KBM-7 (cell line): ENCODE measurements around the gene CAMTA1.
"Not testable (repeated sequence)": the region's sequence is repeated elsewhere in the genome, so short reads cannot be mapped to it uniquely, and the experiment has no call there.

Experiments
- DNase-seq: peaks from one replicate; pipeline ENCODE4 v3.0.0-alpha.2; 2015
- in situ Hi-C: fragments of 300-500 bp; cut with MboI; formaldehyde crosslinking; loops from 2 replicates; pipeline ENCODE4 v1.14.3; 2020; ENCODE audit warnings: low sequenced_read_pairs, low pct_unique_long_range_greater_than_20kb, mixed read lengths

Gene CAMTA1

DNA sequence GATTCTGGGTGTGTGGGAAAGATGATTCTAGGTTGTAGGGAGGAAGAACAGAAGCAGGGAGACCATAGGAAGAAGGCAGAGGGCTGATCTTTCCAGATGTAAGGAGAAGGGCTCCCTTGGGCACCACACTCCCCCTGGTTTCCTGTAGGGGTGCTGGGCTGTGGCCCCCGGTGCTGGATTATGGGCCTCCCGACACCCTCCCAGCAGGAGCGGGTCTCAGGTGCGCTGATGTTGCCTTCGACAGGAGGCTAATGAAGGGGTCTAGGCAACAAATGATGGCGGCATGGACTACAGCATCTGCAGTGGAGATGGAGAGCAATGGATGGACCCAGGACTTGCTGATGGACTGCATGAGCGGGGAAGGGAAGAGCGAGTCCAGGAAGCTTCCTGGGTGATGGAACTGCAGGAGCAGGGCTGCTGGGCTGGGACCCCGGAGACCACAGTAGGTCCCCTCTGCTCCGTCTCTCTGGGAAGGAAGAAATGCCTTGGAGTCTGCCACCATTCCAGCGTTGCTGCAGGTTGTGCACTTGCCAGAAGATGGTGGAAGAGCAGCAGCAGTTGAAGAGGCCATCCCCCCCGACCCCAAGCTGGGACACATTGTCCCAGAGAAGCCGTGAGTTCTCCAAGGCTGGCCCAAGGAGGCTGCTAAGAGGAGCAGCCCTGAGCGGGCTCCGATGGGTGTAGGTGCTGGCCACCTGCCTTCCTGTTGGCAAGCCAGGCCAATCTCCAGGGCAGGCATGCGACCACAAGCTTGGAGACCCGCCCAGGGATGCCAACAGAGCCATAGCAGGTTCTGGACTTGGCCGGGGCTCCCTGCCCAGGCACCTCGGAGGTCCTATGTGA is 890.4 kb downstream of the CAMTA1 start:
- DNase-seq = no peak
- in situ Hi-C loops = loop anchor here (10.0 kb wide), 1 partner anchor 79 kb away; no protein-coding TSS in a partner anchor

DNA sequence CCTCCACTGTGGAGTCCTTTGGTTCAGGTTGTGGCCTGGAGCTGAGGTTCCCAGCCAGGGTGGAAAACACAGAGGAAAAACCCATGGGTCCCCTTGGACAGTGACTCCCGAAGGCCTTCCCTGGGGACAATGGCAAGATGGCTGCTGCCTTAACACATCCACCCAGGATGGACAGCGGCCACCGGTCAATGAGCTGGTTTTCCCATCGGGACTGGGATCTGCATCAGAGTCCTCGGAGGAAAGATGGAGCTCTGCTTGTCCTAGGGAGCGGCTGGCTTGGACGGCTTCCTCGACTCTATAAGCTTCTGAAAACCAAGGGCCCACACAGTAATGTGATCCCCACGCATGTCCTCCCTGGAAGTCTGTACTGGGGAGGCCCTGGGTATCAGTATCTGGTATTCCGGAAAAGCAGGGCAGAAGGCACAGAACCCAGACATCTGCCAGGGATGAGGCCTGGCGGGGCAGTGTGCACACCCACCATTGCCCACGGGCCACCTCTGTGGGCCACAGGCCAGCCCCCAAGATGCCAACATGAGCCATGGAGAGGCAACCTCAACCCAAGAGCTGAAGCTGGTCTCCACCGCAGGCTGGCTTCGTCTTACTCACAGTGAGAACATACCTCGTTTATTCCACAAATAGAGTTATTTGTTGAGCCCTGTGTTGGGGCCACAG is 891.2 kb downstream of the CAMTA1 start:
- in situ Hi-C loops = loop anchor here (10.0 kb wide), 1 partner anchor 78 kb away; no protein-coding TSS in a partner anchor
- no peak for DNase-seq

DNA sequence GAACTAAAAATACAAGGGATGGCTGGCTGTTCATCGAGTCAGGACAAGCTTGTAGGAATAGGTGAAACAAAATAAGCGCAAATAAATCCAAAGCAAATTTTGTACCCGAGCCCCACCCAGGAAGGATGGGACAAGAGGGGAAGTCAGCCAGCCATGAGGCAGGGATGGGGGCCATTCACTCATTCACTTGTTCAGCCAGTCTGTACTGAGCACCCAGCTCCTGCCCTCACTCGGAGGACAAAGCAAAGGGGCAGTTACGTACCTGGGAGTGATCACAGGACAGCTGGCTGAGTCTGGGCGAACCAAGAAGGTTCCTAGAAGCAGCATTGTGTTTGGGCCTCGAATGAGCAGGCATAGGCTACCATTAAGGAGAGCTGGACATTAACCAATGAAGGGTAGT is 891.9 kb downstream of the CAMTA1 start:
- DNase-seq = no peak
- in situ Hi-C loops = loop anchor here (10.0 kb wide), 1 partner anchor 78 kb away; no protein-coding TSS in a partner anchor

DNA sequence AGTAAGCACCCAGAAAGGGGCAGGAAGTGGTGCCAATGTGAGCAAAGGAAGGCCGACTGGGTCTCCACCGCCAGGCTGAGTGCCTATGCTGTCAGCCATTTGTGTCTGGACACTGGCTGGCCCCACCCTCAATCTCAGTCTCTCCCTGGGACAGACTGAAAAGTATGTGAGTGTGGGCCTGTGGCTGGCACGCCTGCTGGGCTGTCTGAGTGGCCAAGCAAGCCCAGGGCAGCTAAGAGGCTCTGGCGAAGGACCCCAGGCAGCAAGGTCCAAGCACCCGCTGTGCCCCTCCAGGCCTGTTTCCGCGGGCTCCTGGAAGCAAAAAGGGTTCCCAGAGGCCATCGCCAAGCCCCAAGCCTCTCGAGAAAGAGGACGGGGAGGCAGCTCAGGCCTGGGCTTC is 892.6 kb downstream of the CAMTA1 start:
- in situ Hi-C loops = loop anchor here (10.0 kb wide), 1 partner anchor 77 kb away; no protein-coding TSS in a partner anchor
- no peak for DNase-seq

DNA sequence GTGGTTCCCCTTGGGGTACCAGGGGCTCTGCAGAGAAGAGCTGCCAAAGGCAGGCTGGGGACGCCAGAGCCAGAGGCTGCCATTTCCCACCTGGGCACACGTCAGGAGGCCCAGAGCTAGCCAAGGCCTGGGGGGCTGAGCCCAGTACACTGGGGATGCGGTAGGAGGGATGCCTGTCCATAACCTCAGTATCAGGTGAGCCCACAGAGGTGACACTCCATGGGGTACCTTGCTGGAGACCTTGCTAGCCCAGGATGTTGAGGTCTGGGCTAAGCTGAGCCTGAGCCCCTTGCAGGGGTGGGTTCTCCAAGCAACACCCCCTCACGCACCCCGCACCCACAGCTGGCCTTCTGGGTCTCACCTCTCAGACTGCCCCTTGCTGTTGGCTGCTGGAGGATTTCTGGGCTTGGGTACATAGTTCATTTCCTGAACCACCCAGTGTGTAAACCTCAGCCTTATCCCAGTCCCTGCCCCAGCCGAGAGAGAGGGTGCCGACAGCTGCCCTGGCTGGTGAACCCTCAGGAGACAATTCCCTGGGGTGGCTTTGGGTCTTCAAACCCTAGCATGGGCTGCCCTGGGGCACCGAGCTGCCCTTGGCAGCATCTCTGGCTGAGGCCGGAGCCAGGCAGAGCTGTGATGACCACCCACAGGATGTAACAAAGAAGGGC is 893.4 kb downstream of the CAMTA1 start:
- in situ Hi-C loops = loop anchor here (10.0 kb wide), 1 partner anchor 76 kb away; no protein-coding TSS in a partner anchor
- no peak for DNase-seq

DNA sequence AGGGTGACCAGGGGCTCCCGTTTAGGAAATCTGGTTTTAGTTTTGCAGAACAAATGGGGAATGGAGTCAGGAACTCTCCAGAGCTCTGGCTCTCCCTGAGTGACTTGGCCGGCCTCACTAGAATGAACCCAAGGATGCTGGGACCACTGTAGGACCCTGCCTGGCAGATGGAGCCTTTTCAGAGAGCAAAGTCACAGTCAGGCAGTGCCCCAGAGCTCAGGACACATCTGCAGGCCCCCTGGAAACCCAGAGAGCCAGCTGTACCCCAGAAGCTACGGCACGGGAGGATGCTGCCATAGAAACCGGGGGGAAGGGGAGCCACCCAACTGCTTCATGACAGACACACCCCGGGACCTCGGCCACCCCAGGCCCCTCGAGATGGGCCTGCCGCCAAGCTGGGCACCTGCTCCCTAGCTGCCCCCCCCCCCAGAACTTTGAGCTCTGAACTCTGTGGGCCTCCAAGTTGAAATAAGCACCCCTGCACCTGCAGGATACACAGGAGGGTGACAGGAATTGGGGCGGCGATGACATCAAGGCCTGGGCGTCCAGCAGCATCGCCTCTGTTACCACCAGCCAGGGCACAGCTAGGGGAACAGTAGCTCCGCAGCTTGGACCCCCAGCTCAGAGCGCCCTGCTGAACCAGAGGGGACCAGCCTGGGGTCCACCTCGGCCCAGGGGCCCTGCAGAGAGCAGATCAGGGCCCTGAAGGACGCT is 894.1 kb downstream of the CAMTA1 start:
- DNase-seq = no peak
- in situ Hi-C loops = loop anchor here (10.0 kb wide), 1 partner anchor 75 kb away; no protein-coding TSS in a partner anchor

DNA sequence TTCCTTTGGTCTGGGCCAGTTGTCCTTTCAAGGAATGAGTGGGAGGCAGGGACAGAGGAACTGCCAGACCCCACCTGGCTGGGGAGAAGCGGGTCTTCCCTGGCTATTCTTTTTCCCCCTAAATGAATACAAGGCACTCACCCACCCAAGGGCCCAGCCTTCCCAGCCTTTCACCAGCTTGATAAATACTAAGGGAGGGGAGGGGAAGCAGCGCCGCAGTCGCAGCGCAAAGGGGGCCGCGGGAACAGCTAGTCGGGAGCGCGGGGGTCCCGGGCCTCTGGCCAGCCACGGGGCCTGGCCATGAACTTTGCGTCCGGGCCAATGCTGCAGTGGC is 894.6 kb downstream of the CAMTA1 start:
- in situ Hi-C loops = loop anchor here (10.0 kb wide), 1 partner anchor 75 kb away; no protein-coding TSS in a partner anchor
- no peak for DNase-seq

DNA sequence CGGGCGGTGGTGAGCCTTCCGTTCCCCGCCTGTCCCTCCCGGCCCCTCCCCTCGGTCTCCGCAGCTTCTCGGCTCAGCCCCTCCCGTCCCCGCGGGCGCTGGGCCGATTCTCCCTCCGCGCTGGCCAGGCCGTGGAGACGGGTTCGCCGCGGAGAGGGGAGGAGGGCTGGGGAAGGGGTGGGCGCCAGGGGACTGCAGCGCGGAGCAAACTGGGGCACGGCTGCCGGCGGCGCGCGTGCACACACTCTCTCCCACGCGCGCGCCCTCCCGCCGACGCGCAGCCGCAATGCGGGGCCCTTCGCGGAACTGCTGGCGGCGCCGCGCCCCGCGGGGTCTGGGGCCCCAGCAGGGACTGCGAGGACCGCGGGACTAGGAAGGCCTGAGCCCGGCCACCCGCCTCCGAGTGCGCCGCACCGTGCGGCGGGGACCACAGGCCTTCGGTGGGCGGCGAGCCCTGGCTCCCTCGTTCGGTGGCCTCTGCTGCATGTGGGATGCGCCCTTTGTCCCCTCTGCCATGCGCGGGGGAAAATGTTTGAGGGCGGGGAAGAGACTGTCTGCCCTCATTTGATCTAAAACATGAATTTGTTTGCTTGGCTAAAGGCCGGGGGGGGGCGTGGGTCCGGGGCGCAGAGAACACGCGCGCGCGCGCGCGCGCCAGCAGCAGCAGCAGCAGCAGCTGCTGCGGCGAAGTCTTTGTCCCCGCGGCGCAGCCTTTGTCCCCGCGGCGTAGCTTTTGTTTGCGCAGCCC is 895.1 kb downstream of the CAMTA1 start:
- DNase-seq = peak; percentile 51

DNA sequence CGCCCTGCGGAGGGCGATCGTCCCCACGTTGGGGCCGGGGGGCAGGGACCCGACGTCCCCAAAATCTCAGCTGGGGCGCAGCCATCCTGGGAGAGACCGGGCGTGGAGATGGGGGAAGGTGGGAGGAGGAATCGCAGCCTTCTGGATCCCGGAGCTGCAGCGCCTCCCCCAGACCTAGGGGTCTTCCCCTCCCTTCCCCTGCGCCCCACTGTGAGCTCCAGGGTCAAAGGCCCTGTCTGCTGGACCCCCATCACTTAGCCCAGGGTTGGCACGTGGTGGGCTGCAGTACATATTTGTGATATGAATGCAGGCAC is 895.7 kb downstream of the CAMTA1 start:
- in situ Hi-C loops = no loop called here

More for the DNA sequence above, 895.1 kb downstream of the CAMTA1 start:
- in situ Hi-C loops = no loop called here

DNA sequence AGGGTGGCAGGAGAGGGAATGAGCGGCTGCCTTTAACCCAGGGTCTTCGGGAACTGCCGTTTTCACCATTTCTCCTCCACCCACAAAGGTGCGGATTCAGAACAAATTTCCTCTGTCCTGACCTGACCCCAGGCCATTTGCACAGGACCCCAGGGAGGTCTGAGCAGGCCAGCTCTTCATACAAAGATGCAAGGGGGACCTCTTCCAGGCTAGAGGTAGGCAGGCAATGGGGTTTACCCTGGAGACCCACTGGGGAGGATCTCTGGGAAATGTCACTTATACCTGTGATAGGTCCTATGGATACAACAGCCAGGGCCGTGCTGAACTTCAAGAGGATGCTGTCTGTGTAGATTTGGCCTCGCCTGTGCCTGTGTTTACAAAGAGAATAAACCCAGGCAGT is 896.1 kb downstream of the CAMTA1 start:
- in situ Hi-C loops = no loop called here

More for the DNA sequence above, 895.7 kb downstream of the CAMTA1 start:
- DNase-seq = no peak

DNA sequence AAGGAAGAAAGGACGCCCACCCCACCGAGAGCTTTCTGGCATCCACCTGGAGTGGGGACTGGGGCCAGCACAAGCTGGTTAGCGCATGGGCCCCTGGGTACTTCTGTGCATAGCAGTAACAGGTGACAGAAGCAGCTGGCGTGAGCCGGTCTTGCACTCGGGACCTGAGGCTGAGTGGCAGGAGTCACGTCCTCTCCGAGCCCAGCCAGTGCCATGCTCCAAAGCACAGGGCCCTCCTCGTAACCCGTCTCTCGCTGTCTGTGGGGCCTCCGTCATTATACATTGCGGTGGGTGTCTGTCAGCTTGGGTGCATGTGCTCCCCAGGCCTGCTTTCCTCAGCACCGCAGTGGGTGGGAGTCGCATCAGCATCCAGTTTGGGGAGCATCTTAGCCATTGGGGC is 898.3 kb downstream of the CAMTA1 start:
- in situ Hi-C loops = no loop called here

More for the DNA sequence above, 896.1 kb downstream of the CAMTA1 start:
- DNase-seq = no peak

DNA sequence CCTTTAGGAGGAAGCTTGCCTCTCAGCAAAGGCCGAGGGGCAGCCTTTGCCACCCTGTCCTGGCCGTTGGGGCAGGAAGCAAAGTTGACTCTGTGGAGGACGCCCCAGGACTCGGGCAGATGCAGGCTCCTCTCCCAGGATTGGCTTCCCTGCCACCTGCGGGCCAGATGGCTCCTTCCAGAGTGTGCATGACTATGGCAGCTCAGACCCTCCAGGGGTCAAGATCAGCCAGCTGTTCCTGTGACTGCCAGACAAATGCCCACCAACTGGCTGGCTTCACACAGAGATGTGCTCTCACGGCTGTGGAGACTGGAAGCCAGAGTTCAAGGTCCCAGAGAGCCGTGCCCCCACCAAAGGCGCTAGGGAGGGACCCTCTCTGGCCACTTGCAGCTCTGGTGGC is 898.9 kb downstream of the CAMTA1 start:
- in situ Hi-C loops = no loop called here
- DNase-seq = no peak

More for the DNA sequence above, 898.3 kb downstream of the CAMTA1 start:
- no peak for DNase-seq

DNA sequence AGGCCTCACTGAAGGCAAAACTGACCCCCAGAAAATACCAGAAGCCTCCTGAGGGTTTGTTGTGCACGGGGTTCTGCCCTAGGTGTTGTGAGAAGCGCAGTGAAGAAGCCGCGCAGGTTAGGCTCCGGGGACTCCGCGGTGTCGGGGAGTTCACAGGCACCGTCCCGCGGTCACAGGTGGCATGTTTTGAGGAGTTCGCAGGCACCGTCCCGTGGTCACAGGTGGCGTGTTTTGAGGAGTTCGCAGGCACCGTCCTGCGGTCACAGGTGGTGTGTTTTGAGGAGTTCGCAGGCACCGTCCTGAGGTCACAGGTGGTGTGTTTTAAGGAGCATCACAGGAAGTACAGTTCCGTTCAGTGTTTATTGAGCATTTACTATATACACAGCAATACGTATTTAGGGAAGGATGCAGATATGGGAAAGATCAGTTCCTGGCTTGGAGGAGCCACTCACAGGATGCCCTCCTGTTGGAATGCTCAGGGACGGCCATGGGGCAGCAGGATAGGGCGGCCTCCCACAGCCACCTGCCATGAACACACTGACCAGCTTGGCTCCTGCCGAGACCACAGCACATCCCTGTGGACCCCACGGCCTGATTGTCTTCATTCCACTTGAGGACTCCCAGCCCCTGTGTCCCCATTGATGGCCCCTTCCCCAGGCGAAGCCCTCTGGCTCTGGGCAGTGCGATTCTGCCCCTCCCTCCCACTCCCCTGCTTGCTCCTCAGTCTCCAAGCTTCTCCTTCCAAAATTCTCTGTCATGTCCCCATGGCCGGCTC is 899.8 kb downstream of the CAMTA1 start:
- no peak for DNase-seq
- in situ Hi-C loops = no loop called here

DNA sequence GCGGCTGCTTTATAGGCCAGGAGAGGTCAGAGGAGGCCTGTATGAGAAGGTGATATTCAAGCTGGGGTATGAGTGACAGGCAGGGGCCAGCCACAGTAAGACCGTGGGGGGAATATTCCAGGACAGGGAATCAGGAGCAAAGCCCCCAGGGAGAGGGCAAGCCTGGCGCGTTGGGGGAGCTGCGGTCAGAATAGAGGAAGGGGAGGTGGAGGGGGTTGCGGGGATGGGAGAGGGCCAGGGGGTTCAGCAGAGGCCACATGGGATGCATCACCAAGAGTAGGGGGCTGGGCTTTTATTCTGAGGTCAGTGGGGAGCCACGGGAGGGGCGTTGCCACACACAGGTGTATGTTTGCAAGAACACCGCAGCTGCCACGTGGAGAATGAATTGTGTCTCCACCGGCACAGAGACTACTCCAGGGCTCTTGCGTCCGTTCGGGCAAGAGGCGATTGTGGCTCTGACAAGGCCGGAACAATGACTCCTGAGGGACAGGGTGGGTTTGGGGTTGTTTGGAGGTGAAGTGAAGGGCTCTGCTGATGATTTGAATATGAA is 901.1 kb downstream of the CAMTA1 start:
- in situ Hi-C loops = no loop called here
- DNase-seq = no peak

DNA sequence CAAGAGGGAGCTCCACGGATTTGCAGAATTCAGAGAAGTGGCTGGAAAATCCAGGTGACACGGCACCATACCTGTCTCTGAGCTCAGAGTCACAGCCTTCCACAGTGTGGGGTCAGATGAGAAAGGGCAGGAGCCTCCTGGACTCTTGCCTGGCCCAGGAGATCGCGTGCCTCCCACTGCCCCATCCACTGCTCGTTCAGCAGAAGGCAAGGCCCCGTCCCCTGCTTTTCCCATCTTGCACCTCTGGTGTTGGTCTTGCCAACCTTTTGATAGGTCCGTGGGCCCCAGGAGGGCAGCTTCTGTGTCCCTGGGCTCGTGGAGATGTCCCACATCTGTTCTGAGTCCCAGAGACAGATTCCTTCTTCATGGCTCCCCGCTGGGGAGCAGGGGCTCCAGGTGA is 902.2 kb downstream of the CAMTA1 start:
- in situ Hi-C loops = no loop called here
- DNase-seq = no peak

DNA sequence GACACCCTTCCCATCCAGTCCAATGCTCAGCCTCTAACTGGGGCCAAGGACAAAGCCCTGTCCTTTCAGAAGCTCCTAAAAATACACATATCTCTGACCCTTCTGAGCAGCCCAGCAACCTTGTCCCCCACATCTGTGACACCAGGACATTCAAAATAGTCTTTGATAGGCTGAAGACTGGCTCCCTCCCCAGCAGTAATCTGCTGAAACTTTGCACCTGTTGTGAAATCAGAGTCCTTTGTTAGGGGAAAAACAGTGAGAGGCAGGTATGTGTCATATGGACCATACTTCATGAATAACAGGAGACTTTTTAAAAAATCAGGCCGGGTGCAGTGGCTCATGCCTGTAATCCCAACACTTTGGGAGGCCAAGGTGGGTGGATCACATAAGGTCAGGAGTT is 903.4 kb downstream of the CAMTA1 start:
- in situ Hi-C loops = no loop called here
- DNase-seq = no peak

DNA sequence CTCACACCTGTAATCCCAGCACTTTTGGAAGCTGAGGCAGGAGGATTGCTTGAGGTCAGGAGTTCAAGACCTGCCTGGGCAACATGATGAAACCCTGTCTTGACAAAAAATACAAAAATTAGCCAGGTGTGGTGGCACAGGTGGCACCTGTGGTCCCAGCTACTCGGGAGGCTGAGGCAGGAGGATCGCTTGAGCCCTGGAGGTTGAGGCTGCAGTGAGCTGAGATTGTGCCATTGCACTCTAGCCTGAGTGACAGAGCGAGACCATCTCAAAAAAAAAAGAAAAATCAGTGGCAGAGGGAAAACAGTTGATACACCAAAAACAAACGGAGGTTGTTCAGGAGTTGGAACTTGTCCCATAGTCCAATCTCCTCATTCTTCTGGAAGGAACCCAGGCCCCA is 904.1 kb downstream of the CAMTA1 start:
- in situ Hi-C loops, DNase-seq: not testable (repeated sequence)

DNA sequence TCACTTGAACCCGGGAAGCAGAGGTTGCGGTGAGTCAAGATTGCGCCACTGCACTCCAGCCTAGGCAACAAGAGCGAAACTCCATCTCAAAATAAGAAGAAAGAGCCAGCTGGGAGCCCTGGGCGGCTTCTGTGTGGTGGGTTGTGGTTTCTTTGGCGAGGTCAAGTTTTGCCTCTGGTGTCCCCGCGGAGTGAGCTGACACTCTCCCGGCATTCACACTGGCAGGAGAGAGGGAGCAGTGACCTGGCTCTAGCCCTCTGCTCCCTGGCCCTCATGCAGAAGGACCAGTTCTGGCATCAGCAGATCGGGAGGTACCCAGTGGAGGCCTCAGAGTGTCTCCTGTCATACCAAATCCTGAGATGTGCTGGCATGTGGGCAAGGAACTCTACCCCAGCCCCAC is 904.8 kb downstream of the CAMTA1 start:
- DNase-seq = no peak
- in situ Hi-C loops = no loop called here
